Astrocyte (in vitro differentiated cells and primary cell): Measurements from ENCODE around the gene UBE2E2. TPM values are rescaled to one million over a fixed set of nuclear protein-coding genes. Genes with fewer than 3 reads are reported as not detected.

Experiments used
- DNase-seq: peaks from one replicate; pipeline ENCODE4 v3.0.0-alpha.2; 2010; ENCODE audit warnings: low read depth
- FAIRE-seq: peaks from 2 replicates; lab custom pipeline; 2011; peaks lifted over from hg19 to GRCh38; lab: Jason Lieb, UNC
- H2AFZ ChIP-seq: 2 replicates; pipeline ENCODE4 v1.6.0; 2012; ENCODE audit warnings: low read depth, low read length, inconsistent platforms
- H3K27ac ChIP-seq: 2 replicates; pipeline ENCODE4 v1.5.1; 2011; ENCODE audit warnings: low read depth, low read length, inconsistent platforms
- H3K27me3 ChIP-seq: 2 replicates; pipeline ENCODE4 v1.6.0; 2011; ENCODE audit warnings: low read length, inconsistent platforms; ENCODE audit not compliant: insufficient read depth
- H3K36me3 ChIP-seq: 2 replicates; pipeline ENCODE4 v1.5.1; 2011; ENCODE audit warnings: low read length, inconsistent platforms; ENCODE audit not compliant: insufficient read depth
- H3K4me1 ChIP-seq: 2 replicates; pipeline ENCODE4 v1.5.1; 2011; ENCODE audit warnings: low read length, inconsistent platforms; ENCODE audit not compliant: insufficient read depth
- H3K4me2 ChIP-seq: 2 replicates; pipeline ENCODE4 v1.6.0; 2012; ENCODE audit warnings: low read length, inconsistent platforms
- H3K4me3 ChIP-seq: 2 replicates; pipeline ENCODE4 v1.5.1; 2011; ENCODE audit warnings: low read depth, mild to moderate bottlenecking, low read length, inconsistent platforms; ENCODE audit not compliant: insufficient read depth
- H3K79me2 ChIP-seq: 2 replicates; pipeline ENCODE4 v1.6.0; 2012; ENCODE audit warnings: mild to moderate bottlenecking, low read length, inconsistent platforms; ENCODE audit not compliant: insufficient read depth
- H3K9ac ChIP-seq: 2 replicates; pipeline ENCODE4 v1.6.0; 2012; ENCODE audit warnings: mild to moderate bottlenecking, low read length, inconsistent platforms
- H3K9me3 ChIP-seq: 2 replicates; pipeline ENCODE4 v1.5.1; 2012; ENCODE audit warnings: low read depth, mild to moderate bottlenecking, low read length, inconsistent platforms; ENCODE audit not compliant: insufficient read depth
- H4K20me1 ChIP-seq: 2 replicates; pipeline ENCODE4 v1.6.0; 2012; ENCODE audit warnings: low read length, inconsistent platforms; ENCODE audit not compliant: insufficient read depth
- H3K27ac Mint-ChIP-seq: one replicate; pipeline ENCODE4 v1.8.0; 2021; ENCODE audit warnings: mild to moderate bottlenecking, mixed read lengths; ENCODE audit not compliant: unreplicated experiment
- H3K27me3 Mint-ChIP-seq: one replicate; pipeline ENCODE4 v1.8.0; 2021; ENCODE audit warnings: low read depth, mixed read lengths; ENCODE audit not compliant: unreplicated experiment
- H3K36me3 Mint-ChIP-seq: one replicate; pipeline ENCODE4 v1.8.0; 2021; ENCODE audit warnings: low read depth, mixed read lengths; ENCODE audit not compliant: unreplicated experiment
- H3K4me1 Mint-ChIP-seq: one replicate; pipeline ENCODE4 v1.8.0; 2021; ENCODE audit warnings: low read depth, mixed read lengths; ENCODE audit not compliant: unreplicated experiment
- H3K4me3 Mint-ChIP-seq: one replicate; pipeline ENCODE4 v1.8.0; 2021; ENCODE audit warnings: mild to moderate bottlenecking, moderate library complexity, mixed read lengths; ENCODE audit not compliant: unreplicated experiment
- H3K9me3 Mint-ChIP-seq: one replicate; pipeline ENCODE4 v1.8.0; 2021; ENCODE audit warnings: mild to moderate bottlenecking, mixed read lengths; ENCODE audit not compliant: unreplicated experiment
- CTCF ChIP-seq: IDR thresholded peaks from 2 replicates; pipeline ENCODE4 v1.5.1; 2011; ENCODE audit warnings: low read depth, mild to moderate bottlenecking, inconsistent platforms, low read length, moderate library complexity; ENCODE audit not compliant: insufficient read depth
- EZH2 ChIP-seq: IDR thresholded peaks from 2 replicates; pipeline ENCODE4 v1.6.1; 2012; ENCODE audit warnings: mild to moderate bottlenecking, low read length, inconsistent platforms; ENCODE audit not compliant: insufficient read depth
- total RNA-seq: library from RNA; stranded (reverse); gene quantifications from 2 replicates; pipeline ENCODE4 v1.2.1, GENCODE V29; 2021

The UBE2E2 gene
- total RNA-seq, 1 donor from 2014 or later, result 89.8 TPM

GRCh38 chr3:23575697-23576096, 372.6 kb downstream of the UBE2E2 start:
- no peak overlapping the region for H2AFZ ChIP-seq
- peaks cover 6% of the 10 kb centered on the region for H3K4me1 Mint-ChIP-seq
- no peaks in the 10 kb centered on the region for H3K36me3 ChIP-seq
- H3K79me2 ChIP-seq, result no peaks in the 10 kb centered on the region
- no peak overlapping the region for H3K27ac ChIP-seq
- H4K20me1 ChIP-seq, result no peaks in the 10 kb centered on the region
- H3K4me3 Mint-ChIP-seq, result no peak overlapping the region
- H3K36me3 Mint-ChIP-seq, result peaks cover 4% of the 10 kb centered on the region
- peaks cover 3% of the 10 kb centered on the region for H3K4me1 ChIP-seq
- H3K4me3 ChIP-seq, result no peak overlapping the region
- H3K9me3 Mint-ChIP-seq, result no peaks in the 10 kb centered on the region
- no peak overlapping the region for H3K9ac ChIP-seq
- DNase-seq, result peak; percentile 59
- peak; percentile 83 for FAIRE-seq
- H3K27ac Mint-ChIP-seq, result no peak overlapping the region
- TF ChIP-seq EZH2, result no peak
- no peak for TF ChIP-seq CTCF
- no peaks in the 10 kb centered on the region for H3K9me3 ChIP-seq
- H3K4me2 ChIP-seq, result no peak overlapping the region
- H3K27me3 ChIP-seq, result no peaks in the 10 kb centered on the region
- H3K27me3 Mint-ChIP-seq, result no peaks in the 10 kb centered on the region

- H4K20me1 ChIP-seq, result no peaks in the 10 kb centered on the region
- Mint-ChIP-seq H3K36me3 (peaks cover 4% of the 10 kb centered on the region), H3K27me3 (no peaks in the 10 kb centered on the region), H3K4me1 (peaks cover 6% of the 10 kb centered on the region), H3K27ac (no peak overlapping the region), H3K4me3 (no peak overlapping the region), H3K9me3 (no peaks in the 10 kb centered on the region)
- H3K4me3 ChIP-seq, result no peak overlapping the region
- H3K79me2 ChIP-seq, result no peaks in the 10 kb centered on the region
- no peaks in the 10 kb centered on the region for H3K36me3 ChIP-seq
- DNase-seq (no peak), FAIRE-seq (no peak)
- H3K9me3 ChIP-seq, result no peaks in the 10 kb centered on the region
- H3K4me1 ChIP-seq, result peaks cover 3% of the 10 kb centered on the region
- TF ChIP-seq CTCF (no peak), EZH2 (no peak)
- no peak overlapping the region for H2AFZ ChIP-seq
- no peaks in the 10 kb centered on the region for H3K27me3 ChIP-seq
- no peak overlapping the region for H3K27ac ChIP-seq
- no peak overlapping the region for H3K4me2 ChIP-seq
- no peak overlapping the region for H3K9ac ChIP-seq
Measured at GRCh38 chr3:23576379-23576959, 373.3 kb downstream of the UBE2E2 start.

GRCh38 chr3:23580096-23580713, 377.1 kb downstream of the UBE2E2 start:
- FAIRE-seq (no peak), DNase-seq (peak; percentile 60)
- Histone ChIP-seq H4K20me1 (no peaks in the 10 kb centered on the region), H3K36me3 (no peaks in the 10 kb centered on the region), H3K27me3 (no peaks in the 10 kb centered on the region), H3K4me1 (peaks cover 3% of the 10 kb centered on the region), H3K9ac (no peak overlapping the region), H3K9me3 (no peaks in the 10 kb centered on the region), H3K27ac (no peak overlapping the region), H2AFZ (no peak overlapping the region), H3K4me2 (no peak overlapping the region), H3K4me3 (no peak overlapping the region), H3K79me2 (no peaks in the 10 kb centered on the region)
- Mint-ChIP-seq H3K4me3 (no peak overlapping the region), H3K27me3 (no peaks in the 10 kb centered on the region), H3K36me3 (peaks cover 4% of the 10 kb centered on the region), H3K27ac (no peak overlapping the region), H3K9me3 (peaks cover 3% of the 10 kb centered on the region), H3K4me1 (peaks cover 6% of the 10 kb centered on the region)
- TF ChIP-seq EZH2 (no peak), CTCF (no peak)
